ENCODE measurements around the gene COX15.
A peak's percentile ranks its signal among the peaks of the same experiment; 100 is the strongest.

The COX15 gene

GRCh38 chr10:99742701-99743100 is 10.8 kb upstream of the COX15 start:
- Histone ChIP-seq H2BK120ac (ENCODE audit: low read depth, low read length) (no peak overlapping the region), H3K36me3 (ENCODE audit: control insufficient read depth in 1 of 2, insufficient read depth in 2 of 2, low read depth in 1 of 2, low read length in 2 of 2) (peaks cover 9 to 86% of the 10 kb centered on the region in 2 experiments), H2BK12ac (ENCODE audit: low read length in 2 of 2) (no peak overlapping the region), H2BK5ac (ENCODE audit: low read depth, low read length, poor library complexity, severe bottlenecking) (no peak overlapping the region), H4K91ac (ENCODE audit: low read length) (no peak overlapping the region), H4K8ac (ENCODE audit: low read length) (no peak overlapping the region), H3K27me3 (ENCODE audit: control insufficient read depth in 1 of 2, insufficient read depth in 1 of 2, low read length in 2 of 2) (no peaks in the 10 kb centered on the region), H3K4me2 (ENCODE audit: low read length, poor library complexity, severe bottlenecking) (no peak overlapping the region), H2AFZ (ENCODE audit: low read depth, low read length) (no peak overlapping the region), H3K4me1 (ENCODE audit: control insufficient read depth, insufficient read depth, low read depth, low read length) (no peaks in the 10 kb centered on the region), H3K14ac (ENCODE audit: low read length in 2 of 2) (no peak overlapping the region), H3K79me1 (replicated peaks; ENCODE audit: low read length, poor library complexity, severe bottlenecking) (peaks cover 6% of the 10 kb centered on the region), H3K9ac (ENCODE audit: low read length) (peak overlapping the region; percentile 48), H3K18ac (ENCODE audit: low read depth in 1 of 2, low read length in 2 of 2) (no peak overlapping the region), H3K27ac (ENCODE audit: low read length, poor library complexity, severe bottlenecking) (no peak overlapping the region), H3K4ac (ENCODE audit: low read depth in 1 of 2, low read length in 2 of 2) (no peak overlapping the region), H3K4me3 (ENCODE audit: insufficient read depth in 1 of 2, low read depth in 1 of 2, low read length in 2 of 2) (peak overlapping the region in 1 of 2 experiments; percentile 50), H2AK5ac (ENCODE audit: low read length, severe bottlenecking) (no peak overlapping the region), H3K23ac (ENCODE audit: low read length in 2 of 2) (no peak overlapping the region), H3K9me3 (ENCODE audit: control insufficient read depth, low read length) (peaks cover 29% of the 10 kb centered on the region), H2BK15ac (ENCODE audit: low read depth, poor library complexity, severe bottlenecking) (no peak overlapping the region)
- DNase-seq, result peak; percentile 50
- WGBS, result 50% methylated on average over 1 of the region's 2 CpGs

GRCh38 chr10:99742254-99742653 is 10.3 kb upstream of the COX15 start:
- Histone ChIP-seq H3K27me3 (ENCODE audit: control insufficient read depth in 1 of 2, insufficient read depth in 1 of 2, low read length in 2 of 2) (no peaks in the 10 kb centered on the region), H3K9ac (ENCODE audit: low read length) (peak overlapping the region; percentile 48), H2BK15ac (ENCODE audit: low read depth, poor library complexity, severe bottlenecking) (no peak overlapping the region), H3K4me1 (ENCODE audit: control insufficient read depth, insufficient read depth, low read depth, low read length) (no peaks in the 10 kb centered on the region), H2AK5ac (ENCODE audit: low read length, severe bottlenecking) (no peak overlapping the region), H2AFZ (ENCODE audit: low read depth, low read length) (no peak overlapping the region), H3K23ac (ENCODE audit: low read length in 2 of 2) (no peak overlapping the region), H3K4me3 (ENCODE audit: insufficient read depth in 1 of 2, low read depth in 1 of 2, low read length in 2 of 2) (peak overlapping the region in 1 of 2 experiments; percentile 50), H3K9me3 (ENCODE audit: control insufficient read depth, low read length) (peaks cover 29% of the 10 kb centered on the region), H3K18ac (ENCODE audit: low read depth in 1 of 2, low read length in 2 of 2) (no peak overlapping the region), H2BK12ac (ENCODE audit: low read length in 2 of 2) (no peak overlapping the region), H4K91ac (ENCODE audit: low read length) (no peak overlapping the region), H2BK120ac (ENCODE audit: low read depth, low read length) (no peak overlapping the region), H3K14ac (ENCODE audit: low read length in 2 of 2) (no peak overlapping the region), H3K79me1 (replicated peaks; ENCODE audit: low read length, poor library complexity, severe bottlenecking) (peaks cover 6% of the 10 kb centered on the region), H3K4me2 (ENCODE audit: low read length, poor library complexity, severe bottlenecking) (no peak overlapping the region), H4K8ac (ENCODE audit: low read length) (no peak overlapping the region), H2BK5ac (ENCODE audit: low read depth, low read length, poor library complexity, severe bottlenecking) (no peak overlapping the region), H3K36me3 (ENCODE audit: control insufficient read depth in 1 of 2, insufficient read depth in 2 of 2, low read depth in 1 of 2, low read length in 2 of 2) (peaks cover 9 to 86% of the 10 kb centered on the region in 2 experiments), H3K27ac (ENCODE audit: low read length, poor library complexity, severe bottlenecking) (no peak overlapping the region), H3K4ac (ENCODE audit: low read depth in 1 of 2, low read length in 2 of 2) (no peak overlapping the region)
- DNase-seq, result no peak

- Histone ChIP-seq H3K27me3 (ENCODE audit: control insufficient read depth in 1 of 2, insufficient read depth in 1 of 2, low read length in 2 of 2) (no peaks in the 10 kb centered on the region), H2AFZ (ENCODE audit: low read depth, low read length) (no peak overlapping the region), H3K9ac (ENCODE audit: low read length) (peak overlapping the region; percentile 1), H3K36me3 (ENCODE audit: control insufficient read depth in 1 of 2, insufficient read depth in 2 of 2, low read depth in 1 of 2, low read length in 2 of 2) (peaks cover 7 to 88% of the 10 kb centered on the region in 2 experiments), H3K4me2 (ENCODE audit: low read length, poor library complexity, severe bottlenecking) (no peak overlapping the region), H2BK12ac (ENCODE audit: low read length in 2 of 2) (no peak overlapping the region), H3K4ac (ENCODE audit: low read depth in 1 of 2, low read length in 2 of 2) (no peak overlapping the region), H3K9me3 (ENCODE audit: control insufficient read depth, low read length) (peaks cover 29% of the 10 kb centered on the region), H3K27ac (ENCODE audit: low read length, poor library complexity, severe bottlenecking) (no peak overlapping the region), H2BK5ac (ENCODE audit: low read depth, low read length, poor library complexity, severe bottlenecking) (no peak overlapping the region), H2AK5ac (ENCODE audit: low read length, severe bottlenecking) (no peak overlapping the region), H2BK120ac (ENCODE audit: low read depth, low read length) (no peak overlapping the region), H3K4me3 (ENCODE audit: insufficient read depth in 1 of 2, low read depth in 1 of 2, low read length in 2 of 2) (peak overlapping the region in 1 of 2 experiments; percentile 19), H3K23ac (ENCODE audit: low read length in 2 of 2) (no peak overlapping the region), H3K4me1 (ENCODE audit: control insufficient read depth, insufficient read depth, low read depth, low read length) (no peaks in the 10 kb centered on the region), H3K18ac (ENCODE audit: low read depth in 1 of 2, low read length in 2 of 2) (no peak overlapping the region), H4K91ac (ENCODE audit: low read length) (no peak overlapping the region), H4K8ac (ENCODE audit: low read length) (no peak overlapping the region), H3K14ac (ENCODE audit: low read length in 2 of 2) (no peak overlapping the region), H2BK15ac (ENCODE audit: low read depth, poor library complexity, severe bottlenecking) (no peak overlapping the region), H3K79me1 (replicated peaks; ENCODE audit: low read length, poor library complexity, severe bottlenecking) (peaks cover 4% of the 10 kb centered on the region)
- DNase-seq, result no peak
- 96% methylated on average over 2 of the region's 3 CpGs for WGBS
Measured at GRCh38 chr10:99740933-99741559, 9.1 kb upstream of the COX15 start.

GRCh38 chr10:99740260-99740659 is 8.3 kb upstream of the COX15 start:
- Histone ChIP-seq H2BK120ac (ENCODE audit: low read depth, low read length) (no peak overlapping the region), H3K27me3 (ENCODE audit: control insufficient read depth in 1 of 2, insufficient read depth in 1 of 2, low read length in 2 of 2) (no peaks in the 10 kb centered on the region), H3K27ac (ENCODE audit: low read length, poor library complexity, severe bottlenecking) (no peak overlapping the region), H3K14ac (ENCODE audit: low read length in 2 of 2) (no peak overlapping the region), H4K8ac (ENCODE audit: low read length) (no peak overlapping the region), H3K9me3 (ENCODE audit: control insufficient read depth, low read length) (peaks cover 29% of the 10 kb centered on the region), H3K18ac (ENCODE audit: low read depth in 1 of 2, low read length in 2 of 2) (no peak overlapping the region), H2BK5ac (ENCODE audit: low read depth, low read length, poor library complexity, severe bottlenecking) (no peak overlapping the region), H2BK12ac (ENCODE audit: low read length in 2 of 2) (no peak overlapping the region), H2AFZ (ENCODE audit: low read depth, low read length) (no peak overlapping the region), H3K23ac (ENCODE audit: low read length in 2 of 2) (no peak overlapping the region), H3K79me1 (replicated peaks; ENCODE audit: low read length, poor library complexity, severe bottlenecking) (peaks cover 5% of the 10 kb centered on the region), H2AK5ac (ENCODE audit: low read length, severe bottlenecking) (no peak overlapping the region), H4K91ac (ENCODE audit: low read length) (no peak overlapping the region), H2BK15ac (ENCODE audit: low read depth, poor library complexity, severe bottlenecking) (no peak overlapping the region), H3K4me3 (ENCODE audit: insufficient read depth in 1 of 2, low read depth in 1 of 2, low read length in 2 of 2) (no peak overlapping the region), H3K9ac (ENCODE audit: low read length) (no peak overlapping the region), H3K36me3 (ENCODE audit: control insufficient read depth in 1 of 2, insufficient read depth in 2 of 2, low read depth in 1 of 2, low read length in 2 of 2) (peaks cover 7 to 84% of the 10 kb centered on the region in 2 experiments), H3K4me2 (ENCODE audit: low read length, poor library complexity, severe bottlenecking) (no peak overlapping the region), H3K4ac (ENCODE audit: low read depth in 1 of 2, low read length in 2 of 2) (no peak overlapping the region), H3K4me1 (ENCODE audit: control insufficient read depth, insufficient read depth, low read depth, low read length) (no peaks in the 10 kb centered on the region)
- no peak for DNase-seq
- WGBS, result no CpG with 5 or more reads among the region's 2 CpGs
